ENCODE measurements around the gene GARNL3.

DNA sequence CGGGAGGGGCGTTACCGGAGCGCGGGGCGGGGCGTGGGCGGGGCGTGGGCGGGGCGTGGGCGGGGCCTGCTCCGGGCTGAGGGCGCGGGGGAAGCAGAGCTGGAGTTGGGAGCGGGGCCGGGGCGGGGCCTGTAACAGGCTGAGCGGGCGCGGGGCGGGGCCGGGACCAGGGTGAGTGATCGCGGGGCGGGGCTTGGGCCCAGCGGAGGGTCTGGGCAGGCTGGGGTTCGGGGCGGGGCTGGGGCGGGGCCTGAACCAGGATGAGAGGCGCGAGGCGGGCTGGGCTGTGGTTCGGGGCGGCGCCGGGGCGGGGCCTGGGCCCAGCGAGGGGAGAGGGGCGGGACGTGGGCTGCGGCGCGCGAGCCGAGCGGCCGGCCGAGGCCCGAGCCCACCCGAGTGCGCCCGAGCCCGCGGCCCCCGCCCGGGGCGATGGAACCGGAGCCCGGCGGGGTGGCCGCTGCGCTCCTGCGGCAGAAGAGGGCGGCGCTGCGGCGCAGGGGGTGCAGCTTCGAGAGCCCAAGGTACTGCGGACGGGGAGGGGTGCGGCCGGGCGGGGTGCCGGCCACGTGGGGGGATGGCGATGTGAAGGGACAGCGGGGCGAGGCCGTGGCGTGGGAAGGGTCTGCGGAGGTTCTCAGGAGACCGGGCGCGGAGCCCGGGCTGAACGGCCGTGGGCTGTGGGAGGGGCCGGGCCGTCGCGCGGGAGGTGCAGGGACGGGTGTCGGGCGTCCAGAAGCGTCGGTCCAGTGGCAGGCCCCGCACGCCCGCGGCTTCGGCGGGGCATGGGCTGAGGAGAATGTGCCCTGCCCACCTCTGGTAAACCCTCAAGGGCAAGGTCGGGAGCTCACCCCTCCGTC is 39.5 kb upstream of the GARNL3 start:
- TF ChIP-seq, protein P1, sequence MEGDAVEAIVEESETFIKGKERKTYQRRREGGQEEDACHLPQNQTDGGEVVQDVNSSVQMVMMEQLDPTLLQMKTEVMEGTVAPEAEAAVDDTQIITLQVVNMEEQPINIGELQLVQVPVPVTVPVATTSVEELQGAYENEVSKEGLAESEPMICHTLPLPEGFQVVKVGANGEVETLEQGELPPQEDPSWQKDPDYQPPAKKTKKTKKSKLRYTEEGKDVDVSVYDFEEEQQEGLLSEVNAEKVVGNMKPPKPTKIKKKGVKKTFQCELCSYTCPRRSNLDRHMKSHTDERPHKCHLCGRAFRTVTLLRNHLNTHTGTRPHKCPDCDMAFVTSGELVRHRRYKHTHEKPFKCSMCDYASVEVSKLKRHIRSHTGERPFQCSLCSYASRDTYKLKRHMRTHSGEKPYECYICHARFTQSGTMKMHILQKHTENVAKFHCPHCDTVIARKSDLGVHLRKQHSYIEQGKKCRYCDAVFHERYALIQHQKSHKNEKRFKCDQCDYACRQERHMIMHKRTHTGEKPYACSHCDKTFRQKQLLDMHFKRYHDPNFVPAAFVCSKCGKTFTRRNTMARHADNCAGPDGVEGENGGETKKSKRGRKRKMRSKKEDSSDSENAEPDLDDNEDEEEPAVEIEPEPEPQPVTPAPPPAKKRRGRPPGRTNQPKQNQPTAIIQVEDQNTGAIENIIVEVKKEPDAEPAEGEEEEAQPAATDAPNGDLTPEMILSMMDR (IDR thresholded peaks at IDR 0.05; ENCODE audit: low read length) = no peak
- TF ChIP-seq EZH2 (IDR thresholded peaks at IDR 0.05; ENCODE audit: borderline replicate concordance, low read length) = no peak

All from OCI-LY1 (cell line).